NCI-H1694 treated with DMSO at 0.1 percent for 48 hours (cell line): ENCODE results near the gene SMYD2.

Experiments used
- DNase-seq: peaks from one replicate; lab custom pipeline; 2025; lab: John Stamatoyannopoulos, UW

Gene SMYD2

DNA sequence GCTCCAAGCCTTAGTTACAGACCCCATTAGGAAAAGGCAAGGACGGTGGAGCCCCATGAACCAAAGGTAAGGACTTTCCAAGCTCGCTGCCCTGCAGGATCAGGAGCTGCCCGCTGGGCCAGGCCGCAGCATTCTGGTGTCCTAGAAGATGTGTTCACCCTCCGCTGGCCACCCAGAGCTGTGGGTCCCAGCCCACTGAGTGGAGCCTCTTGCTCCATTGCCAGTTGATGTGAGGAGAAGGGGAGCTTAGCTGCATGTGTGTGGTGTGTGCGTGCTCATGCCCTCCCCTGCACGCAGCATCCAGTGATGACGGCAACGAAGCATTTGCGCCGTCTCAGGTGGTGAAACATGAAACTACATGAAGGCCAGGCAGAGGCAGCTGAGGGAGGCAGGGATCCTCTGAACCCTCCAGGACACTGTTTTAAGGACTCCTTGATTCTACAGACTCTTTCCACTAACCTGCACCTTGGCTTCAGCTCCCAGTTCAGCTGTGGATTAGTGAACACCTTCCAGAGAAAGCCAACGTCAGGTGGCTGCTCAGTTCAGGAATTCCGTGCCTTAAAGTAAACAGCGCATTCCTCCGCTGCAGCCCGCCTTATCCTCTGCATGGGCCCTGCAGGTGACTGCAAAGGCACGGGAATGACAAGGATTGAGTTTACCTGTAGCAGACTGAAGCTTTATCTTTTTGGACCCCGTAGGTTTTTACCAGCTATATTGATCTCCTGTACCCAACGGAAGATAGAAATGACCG is 48.7 kb downstream of the SMYD2 start:
- DNase-seq = no peak

DNA sequence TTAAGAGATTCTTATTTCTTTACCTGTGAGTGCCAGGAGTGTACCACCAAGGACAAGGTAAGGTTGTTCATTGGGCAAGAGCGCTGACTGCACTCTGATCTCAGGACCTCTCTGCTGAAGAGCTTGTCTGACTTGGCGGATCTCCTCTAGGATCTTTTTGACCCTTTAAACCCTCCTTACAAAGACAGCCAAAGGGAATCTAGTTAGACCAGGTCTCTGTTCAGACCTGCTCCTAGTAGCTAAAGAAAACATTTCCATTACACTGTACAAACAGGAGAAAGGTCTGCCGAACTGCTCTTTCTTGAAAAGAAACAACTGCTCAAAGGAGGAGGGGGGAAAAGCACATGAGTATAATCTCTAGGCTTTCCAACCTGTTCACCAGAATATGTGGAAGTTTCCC is 49.3 kb downstream of the SMYD2 start:
- no peak for DNase-seq

- DNase-seq = no peak
Measured at GRCh38 chr1:214330715-214331114, 49.8 kb downstream of the SMYD2 start.

GRCh38 chr1:214331180-214331579 is 50.2 kb downstream of the SMYD2 start:
- DNase-seq = no peak

- no peak for DNase-seq
Measured at GRCh38 chr1:214331827-214332423, 51.0 kb downstream of the SMYD2 start.

DNA sequence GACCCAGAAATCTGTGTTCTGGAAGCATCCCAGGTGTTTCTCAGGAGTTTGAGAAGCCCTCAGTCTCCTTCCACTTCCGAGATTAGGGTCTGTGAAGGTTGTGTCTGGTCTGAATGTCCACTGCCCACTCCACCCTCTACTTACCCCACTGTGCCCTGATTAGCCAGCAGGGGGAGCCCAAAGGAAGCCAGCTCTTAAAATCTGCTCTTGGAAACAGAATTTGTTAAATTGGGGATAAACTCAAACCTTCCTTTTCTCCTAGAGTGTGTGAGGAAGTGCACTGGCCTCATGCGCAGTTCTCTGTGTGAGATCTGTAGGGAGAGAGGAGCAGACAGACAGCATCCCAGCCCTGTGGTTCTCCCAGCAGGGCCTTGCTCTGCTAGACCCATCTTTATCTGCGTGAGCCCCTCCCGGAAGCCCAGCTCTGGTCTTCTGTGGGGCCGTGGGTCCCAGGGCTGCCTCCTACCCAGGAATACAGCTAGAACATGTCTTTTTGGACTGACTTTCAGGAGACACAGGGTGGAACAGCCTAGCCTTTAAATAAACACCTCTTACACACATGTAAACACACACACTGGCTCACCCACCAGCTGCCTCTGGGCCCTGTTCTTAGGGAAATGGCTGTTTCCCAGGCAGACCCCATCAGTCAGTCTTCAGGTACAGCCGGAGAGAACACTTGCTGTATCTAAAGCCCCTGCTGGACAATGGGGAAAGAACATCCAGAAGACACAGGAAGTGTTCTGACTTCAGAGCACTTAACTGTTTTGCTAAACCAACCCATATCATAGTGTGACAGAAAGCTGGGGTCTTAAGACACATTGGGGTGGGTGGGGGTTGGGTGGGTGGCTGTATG is 52.2 kb downstream of the SMYD2 start:
- peak; percentile 41 for DNase-seq

- DNase-seq = no peak
Measured at GRCh38 chr1:214335567-214335966, 54.6 kb downstream of the SMYD2 start.

DNA sequence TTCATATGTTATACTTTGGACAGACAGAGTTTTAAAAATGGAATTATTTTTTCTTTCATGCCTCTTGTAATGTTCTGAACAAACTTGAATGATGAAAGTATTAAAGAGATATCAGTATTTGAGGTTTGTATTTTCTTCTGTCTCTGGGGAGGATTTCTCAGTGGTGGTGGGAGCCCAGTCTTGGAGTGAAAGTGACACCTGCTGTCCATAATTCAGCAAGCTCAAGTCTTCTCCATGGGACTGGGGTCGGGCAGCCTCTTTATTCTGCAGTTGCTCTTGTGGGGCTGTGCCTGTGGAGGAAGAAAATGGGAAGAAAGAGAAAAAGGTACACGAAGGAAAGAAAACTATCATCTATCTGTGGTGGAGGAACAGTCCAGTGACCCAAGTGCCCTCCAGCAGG is 56.1 kb downstream of the SMYD2 start:
- no peak for DNase-seq

DNA sequence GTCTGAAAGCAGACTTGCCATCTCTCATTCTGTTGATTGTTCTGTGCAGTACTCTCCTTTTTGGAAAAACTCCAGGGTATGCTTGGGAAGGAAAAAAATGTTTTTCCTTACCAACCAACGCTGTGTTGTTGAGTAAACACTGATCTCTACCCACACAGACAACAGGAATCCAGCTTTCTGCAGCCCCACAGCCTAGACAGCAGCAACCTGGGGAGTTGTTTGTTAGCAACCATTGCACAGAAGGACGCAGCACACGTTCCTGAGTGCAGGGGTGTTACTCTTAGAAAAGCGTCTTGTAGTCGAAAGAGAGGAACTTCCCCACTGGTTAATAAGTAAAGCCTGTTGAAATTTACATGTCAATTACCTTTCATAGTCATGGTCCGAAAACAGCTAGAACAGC is 56.6 kb downstream of the SMYD2 start:
- DNase-seq = no peak

- DNase-seq = no peak
Measured at GRCh38 chr1:214338212-214338611, 57.3 kb downstream of the SMYD2 start.

- no peak for DNase-seq
Measured at GRCh38 chr1:214341459-214341858, 60.5 kb downstream of the SMYD2 start.

DNA sequence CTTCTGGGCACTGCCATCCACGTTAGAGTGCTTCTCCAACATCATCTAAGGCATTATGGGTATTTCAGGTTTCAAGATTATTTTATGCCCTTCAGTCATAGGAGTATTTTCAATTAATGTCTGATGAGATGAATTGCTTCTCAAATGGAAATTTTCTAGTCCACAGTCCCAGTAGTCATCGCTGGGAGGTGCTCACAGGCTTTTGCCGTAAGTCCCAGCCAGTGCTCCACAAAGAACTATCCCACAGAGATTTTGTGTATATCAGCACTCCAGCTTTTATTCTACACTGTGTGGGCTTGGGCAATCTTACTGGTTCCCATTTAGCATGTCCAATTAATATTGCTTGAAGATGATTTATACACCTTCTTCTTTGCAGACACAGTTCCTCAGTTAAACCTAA is 61.0 kb downstream of the SMYD2 start:
- DNase-seq = no peak

DNA sequence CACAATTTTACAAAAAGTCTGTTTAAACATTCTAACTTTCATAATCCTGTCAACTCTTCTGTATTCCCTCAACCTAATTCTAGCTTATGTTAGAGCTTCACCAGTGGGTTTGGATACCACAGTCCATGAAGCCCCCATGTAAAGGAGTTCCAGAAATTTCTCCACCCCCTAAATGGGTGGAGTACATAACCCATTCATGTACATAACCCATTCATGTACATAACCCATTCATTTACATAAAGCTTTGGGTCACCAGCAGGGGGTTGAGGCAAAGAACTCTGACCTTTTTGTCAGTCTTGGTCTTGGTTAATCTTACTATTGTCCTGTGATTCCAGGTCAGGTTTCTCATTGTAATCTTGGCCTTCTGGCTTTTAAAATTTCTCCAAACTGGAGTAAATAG is 61.6 kb downstream of the SMYD2 start:
- DNase-seq = no peak

DNA sequence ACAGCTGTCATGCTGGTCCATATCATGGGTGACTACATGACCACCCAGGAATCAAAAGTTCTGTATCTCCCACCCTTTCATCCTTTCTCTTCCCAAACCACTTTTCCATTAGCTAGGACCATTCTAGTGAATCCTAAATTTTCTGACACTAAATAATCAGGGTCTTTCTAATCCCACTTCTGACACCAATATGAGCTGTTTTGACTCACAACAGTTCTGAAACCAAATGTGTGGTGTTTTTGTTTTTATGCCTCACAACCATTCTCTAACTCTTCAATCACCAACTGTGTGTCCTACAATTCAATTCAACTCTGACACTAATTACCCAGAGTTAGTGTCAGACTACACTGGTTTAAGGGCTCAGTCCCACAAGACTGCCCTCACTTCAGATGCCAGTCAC is 63.9 kb downstream of the SMYD2 start:
- no peak for DNase-seq

DNA sequence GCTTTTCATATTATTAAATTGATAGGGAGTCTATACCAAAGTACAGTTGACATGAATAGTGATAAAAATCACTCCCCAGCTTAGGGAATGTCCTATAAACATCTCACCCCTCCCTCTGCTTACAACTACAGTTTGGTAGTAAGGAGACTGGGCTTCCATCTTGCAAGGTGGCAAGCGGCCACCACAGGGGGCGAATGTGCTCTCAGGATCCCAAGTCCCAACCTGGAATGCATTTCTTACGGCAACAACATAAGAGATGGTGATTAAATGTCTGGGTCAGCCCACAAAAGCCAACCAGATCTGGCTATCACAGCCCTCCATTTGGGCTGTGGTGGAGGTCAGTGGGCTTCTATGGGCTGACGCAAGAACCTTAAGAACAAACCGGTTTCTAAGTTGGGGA is 68.0 kb downstream of the SMYD2 start:
- DNase-seq = no peak

- DNase-seq = no peak
Measured at GRCh38 chr1:214349781-214350180, 68.8 kb downstream of the SMYD2 start.

GRCh38 chr1:214351551-214352277 is 70.8 kb downstream of the SMYD2 start:
- DNase-seq = no peak

- DNase-seq = no peak
Measured at GRCh38 chr1:214352838-214353237, 71.9 kb downstream of the SMYD2 start.

GRCh38 chr1:214354440-214355148 is 73.6 kb downstream of the SMYD2 start:
- DNase-seq = peak; percentile 38

- no peak for DNase-seq
Measured at GRCh38 chr1:214360116-214360515, 79.2 kb downstream of the SMYD2 start.

DNA sequence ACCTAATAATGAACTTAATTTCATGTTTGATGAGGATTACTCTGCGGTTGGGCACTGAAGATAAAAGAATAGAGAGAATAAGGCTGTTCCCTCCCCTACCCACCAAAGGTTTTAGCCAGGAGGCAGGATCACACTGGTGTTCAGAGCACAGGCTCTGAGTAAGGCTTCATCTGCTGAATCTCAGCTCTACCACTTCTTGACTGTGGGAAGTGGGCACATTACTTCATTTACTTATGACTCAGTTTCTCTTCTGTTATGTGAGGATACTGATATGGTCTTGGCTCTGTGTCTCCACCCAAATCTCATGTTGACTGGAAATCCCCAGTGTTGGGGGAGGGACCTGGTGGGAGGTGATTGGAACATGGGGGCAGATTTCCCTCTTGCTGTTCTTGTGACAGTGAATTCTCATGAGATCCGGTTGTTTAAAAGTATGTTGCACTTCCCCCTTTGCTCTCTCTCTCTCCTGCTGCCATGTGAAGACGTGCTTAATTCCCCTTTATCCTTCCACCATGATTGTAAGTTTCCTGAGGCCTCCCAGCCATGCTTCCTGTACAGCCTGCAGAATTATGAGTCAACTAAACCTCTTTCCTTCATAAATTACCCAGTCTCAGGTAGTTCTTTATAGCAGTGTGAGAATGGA is 79.7 kb downstream of the SMYD2 start:
- DNase-seq = no peak
